Stomach smooth muscle (tissue), 2 donors: ENCODE data around the gene LRRC37A3.
"Not testable (repeated sequence)": the region's sequence is repeated elsewhere in the genome, so short reads cannot be mapped to it uniquely, and the experiment has no call there.

Experiments
- H3K27ac ChIP-seq: one replicate; pipeline ENCODE4 v1.7.0; 2013; ENCODE audit warnings: mild to moderate bottlenecking, low read length, inconsistent platforms
- H3K27me3 ChIP-seq, 2 donors: one replicate each; pipeline ENCODE4 v1.7.0; 2013; ENCODE audit warnings: low read length in 2 of 2; ENCODE audit not compliant: insufficient read depth in 2 of 2, control insufficient read depth in 1 of 2
- H3K36me3 ChIP-seq, 2 donors: one replicate each; pipeline ENCODE4 v1.7.0; 2013; ENCODE audit warnings: low read length in 2 of 2; ENCODE audit not compliant: control insufficient read depth in 2 of 2, insufficient read depth in 2 of 2
- H3K4me1 ChIP-seq: one replicate; pipeline ENCODE4 v1.7.0; 2013; ENCODE audit warnings: low read length; ENCODE audit not compliant: control insufficient read depth, insufficient read depth
- H3K4me3 ChIP-seq, 2 donors: one replicate each; pipeline ENCODE4 v1.7.0; 2013; ENCODE audit warnings: low read length in 2 of 2
- H3K9ac ChIP-seq, 2 donors: one replicate each; pipeline ENCODE4 v1.7.0; 2013; ENCODE audit warnings: low read length in 2 of 2, mild to moderate bottlenecking in 1 of 2
- H3K9me3 ChIP-seq, 2 donors: one replicate each; pipeline ENCODE4 v1.7.0; 2013; ENCODE audit warnings: low read length in 2 of 2; ENCODE audit not compliant: control insufficient read depth in 2 of 2
- donor health status: healthy.
- donor health status: Pancreatic carcinoma.

The LRRC37A3 gene

GRCh38 chr17:64926430-64926829 lies 7.2 kb upstream of the LRRC37A3 start:
- not testable (repeated sequence) for H3K4me1 ChIP-seq, H3K27me3 ChIP-seq, H3K27ac ChIP-seq, H3K36me3 ChIP-seq, H3K9me3 ChIP-seq, H3K9ac ChIP-seq, H3K4me3 ChIP-seq

DNA sequence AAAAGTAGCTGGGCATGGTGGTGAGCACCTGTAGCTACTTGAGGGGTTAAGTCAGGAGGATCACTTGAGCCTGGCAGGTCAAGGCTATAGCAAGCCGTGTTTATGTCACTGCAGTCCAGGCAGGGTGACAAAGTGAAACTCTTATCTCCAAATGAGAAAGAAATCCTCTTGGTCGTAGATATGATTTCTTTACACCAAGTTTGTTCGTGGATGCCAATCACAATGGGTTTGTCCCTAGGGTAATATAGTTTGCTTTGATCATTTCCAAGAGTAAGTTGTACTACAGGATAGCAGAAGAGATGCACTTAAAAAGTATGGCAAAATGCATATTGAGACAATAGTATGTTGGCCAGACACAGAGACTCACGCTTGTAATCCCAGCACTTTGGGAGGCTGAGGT lies 6.0 kb upstream of the LRRC37A3 start:
- H3K4me1 ChIP-seq, H3K36me3 ChIP-seq, H3K27me3 ChIP-seq, H3K4me3 ChIP-seq, H3K9me3 ChIP-seq, H3K27ac ChIP-seq, H3K9ac ChIP-seq: not testable (repeated sequence)

- not testable (repeated sequence) for H3K4me1 ChIP-seq, H3K27me3 ChIP-seq, H3K4me3 ChIP-seq, H3K27ac ChIP-seq, H3K9ac ChIP-seq, H3K9me3 ChIP-seq, H3K36me3 ChIP-seq
Observed at GRCh38 chr17:64923051-64923568, 3.8 kb upstream of the LRRC37A3 start.

DNA sequence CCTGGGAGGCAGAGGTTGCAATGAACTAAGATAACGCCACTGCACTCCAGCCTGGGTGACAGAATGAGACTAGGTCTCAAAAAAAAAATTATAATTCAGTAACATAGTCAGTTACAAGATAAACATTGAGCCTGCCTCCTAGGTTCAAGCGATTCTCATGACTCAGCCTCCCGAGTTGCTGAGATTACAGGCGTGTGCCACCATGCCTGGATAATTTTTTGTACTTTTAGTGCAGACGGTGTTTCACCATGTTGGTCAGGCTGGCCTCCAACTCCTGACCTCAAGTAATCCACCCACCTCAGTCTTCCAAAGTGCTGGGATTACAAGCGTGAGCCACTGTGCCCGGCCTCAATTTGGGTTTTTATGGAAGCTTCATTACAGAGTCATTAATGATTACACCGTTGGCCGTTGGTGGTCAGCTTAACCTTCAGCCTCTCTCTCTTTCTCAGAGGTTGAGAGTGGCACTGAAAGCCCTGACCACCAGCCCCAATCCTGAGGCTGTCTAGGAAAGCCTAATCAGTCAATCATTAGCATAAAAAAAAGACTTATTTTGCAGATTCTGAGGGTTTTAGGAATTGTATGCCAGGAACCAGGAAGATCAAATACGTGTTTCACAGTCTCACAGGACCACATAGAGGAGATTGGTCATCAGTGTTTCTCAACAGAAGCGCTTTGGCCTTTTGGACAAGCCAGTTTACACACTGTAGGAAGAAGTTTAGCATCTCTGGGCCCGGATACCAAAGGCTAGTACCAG lies 1.3 kb upstream of the LRRC37A3 start:
- H3K4me3 ChIP-seq = no peak overlapping the region
- H3K27me3 ChIP-seq = no peaks in the 10 kb centered on the region
- H3K4me1 ChIP-seq = no peaks in the 10 kb centered on the region
- H3K36me3 ChIP-seq = no peaks in the 10 kb centered on the region
- H3K9ac ChIP-seq = no peak overlapping the region
- H3K9me3 ChIP-seq = no peaks in the 10 kb centered on the region
- H3K27ac ChIP-seq = no peak overlapping the region

GRCh38 chr17:64920026-64920418 lies 744 bp upstream of the LRRC37A3 start:
- Histone ChIP-seq H3K36me3 (no peaks in the 10 kb centered on the region), H3K9ac (peak overlapping the region; percentile 60 to 75), H3K27me3 (no peaks in the 10 kb centered on the region), H3K27ac (peak overlapping the region; percentile 74), H3K9me3 (no peaks in the 10 kb centered on the region), H3K4me3 (peak overlapping the region; percentile 70 to 73), H3K4me1 (no peaks in the 10 kb centered on the region)

- not testable (repeated sequence) for H3K27me3 ChIP-seq, H3K36me3 ChIP-seq, H3K9me3 ChIP-seq, H3K4me1 ChIP-seq
- H3K4me3 ChIP-seq = peak overlapping the region in 1 of 2 donors; percentile 73
- peak overlapping the region; percentile 42 to 75 for H3K9ac ChIP-seq
- H3K27ac ChIP-seq = peak overlapping the region; percentile 74
Observed at GRCh38 chr17:64918842-64919288, 413 bp downstream of the LRRC37A3 start.

DNA sequence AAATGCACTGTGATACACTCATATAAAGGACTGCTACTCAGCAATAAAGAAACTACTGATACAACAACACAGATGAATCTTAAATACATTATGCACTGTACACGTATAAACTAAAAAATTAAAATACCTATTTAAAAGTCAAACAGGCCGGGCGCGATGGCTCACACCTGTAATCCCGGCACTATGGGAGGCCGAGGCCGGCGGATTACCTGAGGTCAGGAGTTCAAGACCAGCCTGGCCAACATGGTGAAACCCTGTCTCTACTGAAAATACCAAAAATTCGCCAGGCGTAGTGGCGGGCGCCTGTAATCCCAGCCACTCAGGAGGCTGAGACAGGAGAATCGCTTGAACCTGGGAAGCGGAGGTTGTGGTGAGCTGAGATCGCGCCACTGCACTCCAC lies 1.7 kb downstream of the LRRC37A3 start:
- H3K4me3 ChIP-seq, H3K27me3 ChIP-seq, H3K9ac ChIP-seq, H3K9me3 ChIP-seq, H3K27ac ChIP-seq, H3K36me3 ChIP-seq, H3K4me1 ChIP-seq: not testable (repeated sequence)

DNA sequence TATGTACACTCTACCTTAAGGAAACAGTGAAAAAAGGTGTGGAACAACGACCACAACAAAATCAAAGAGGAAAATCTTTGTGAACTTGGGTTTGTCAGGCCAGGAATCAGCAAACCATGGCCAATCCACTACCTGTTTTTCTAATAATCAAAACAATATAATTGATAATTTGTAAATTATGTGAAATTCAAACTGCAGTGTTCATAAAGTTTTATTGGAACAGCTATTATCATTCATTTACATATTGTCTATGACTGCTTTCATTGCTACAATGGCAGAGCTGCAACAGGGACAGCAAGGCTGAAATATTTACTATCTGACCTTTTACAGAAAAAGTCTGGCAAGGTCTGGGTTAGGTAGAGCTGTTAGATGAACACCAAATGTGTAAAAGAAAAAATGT lies 4.0 kb downstream of the LRRC37A3 start:
- H3K27ac ChIP-seq, H3K9ac ChIP-seq, H3K27me3 ChIP-seq, H3K4me1 ChIP-seq, H3K36me3 ChIP-seq, H3K4me3 ChIP-seq, H3K9me3 ChIP-seq: not testable (repeated sequence)

DNA sequence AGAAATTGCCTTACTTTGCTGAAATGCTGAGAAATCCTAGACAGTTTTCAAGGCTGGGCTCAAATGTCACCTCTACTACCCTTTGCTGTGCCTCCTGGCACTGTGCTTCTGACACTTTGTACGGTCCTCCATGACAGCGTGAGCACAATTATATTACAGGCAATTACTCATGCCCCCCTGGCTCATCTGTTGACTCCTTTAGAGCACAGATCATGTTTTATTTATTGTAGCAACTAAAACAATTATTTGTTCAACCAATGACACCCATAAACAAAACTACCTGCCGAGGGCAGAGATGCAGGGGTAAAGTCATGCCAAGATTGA lies 9.1 kb downstream of the LRRC37A3 start:
- H3K4me3 ChIP-seq, H3K27ac ChIP-seq, H3K36me3 ChIP-seq, H3K4me1 ChIP-seq, H3K27me3 ChIP-seq, H3K9ac ChIP-seq, H3K9me3 ChIP-seq: not testable (repeated sequence)

GRCh38 chr17:64909511-64910190 lies 9.6 kb downstream of the LRRC37A3 start:
- H3K9ac ChIP-seq, H3K9me3 ChIP-seq, H3K36me3 ChIP-seq, H3K27ac ChIP-seq, H3K27me3 ChIP-seq, H3K4me3 ChIP-seq, H3K4me1 ChIP-seq: not testable (repeated sequence)

- not testable (repeated sequence) for H3K4me1 ChIP-seq, H3K27me3 ChIP-seq, H3K9ac ChIP-seq
Observed at GRCh38 chr17:64904069-64904468, 15.2 kb downstream of the LRRC37A3 start.

More at GRCh38 chr17:64904069-64904468, 15.2 kb downstream of the LRRC37A3 start:
- H3K4me3 ChIP-seq, H3K27ac ChIP-seq, H3K36me3 ChIP-seq, H3K9me3 ChIP-seq: not testable (repeated sequence)
